HG02943 (cell line): Measurements from ENCODE around the gene PPP1R3G.

ENCODE experiments used
- ATAC-seq: cut with Tn5 transposase; IDR thresholded peaks from one replicate; pipeline ENCODE4 v1.9.1; 2021; ENCODE audit warnings: mild to moderate bottlenecking, low read depth, moderate library complexity; ENCODE audit not compliant: unreplicated experiment

Gene PPP1R3G

DNA sequence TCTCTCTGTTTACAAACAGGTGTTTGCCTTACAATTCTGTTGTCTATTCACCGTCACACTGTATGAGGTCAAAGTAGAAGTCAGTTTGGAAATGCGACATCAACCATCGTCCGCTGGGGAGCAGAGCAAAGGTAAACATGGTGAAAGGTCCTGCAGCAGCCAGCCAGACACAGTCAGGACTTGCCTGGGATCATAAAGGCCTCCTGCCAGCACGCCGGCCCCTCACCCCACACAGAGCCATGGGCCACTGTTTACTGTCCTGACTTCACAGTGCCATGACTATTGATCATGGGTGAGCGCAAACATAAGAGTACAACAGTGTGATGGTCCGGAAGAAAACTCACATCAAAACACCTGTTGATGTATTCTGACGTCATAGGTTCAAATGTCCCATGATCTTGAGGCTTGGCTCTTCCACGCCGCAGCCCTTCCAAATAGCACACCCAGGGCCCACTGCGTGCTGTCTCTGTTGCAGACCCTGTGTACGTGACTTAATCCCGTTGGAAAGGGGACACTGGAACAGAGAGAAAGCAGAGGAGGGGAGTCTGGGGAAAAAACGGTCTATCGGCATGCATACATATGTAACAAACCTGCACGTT, 16.9 kb upstream of the PPP1R3G start:
- ATAC-seq = no peak

- ATAC-seq = no peak
These were observed 13.9 kb upstream of the PPP1R3G start for GRCh38 chr6:5071216-5071615.

- no peak for ATAC-seq
These were observed 12.7 kb upstream of the PPP1R3G start for GRCh38 chr6:5072440-5072839.

DNA sequence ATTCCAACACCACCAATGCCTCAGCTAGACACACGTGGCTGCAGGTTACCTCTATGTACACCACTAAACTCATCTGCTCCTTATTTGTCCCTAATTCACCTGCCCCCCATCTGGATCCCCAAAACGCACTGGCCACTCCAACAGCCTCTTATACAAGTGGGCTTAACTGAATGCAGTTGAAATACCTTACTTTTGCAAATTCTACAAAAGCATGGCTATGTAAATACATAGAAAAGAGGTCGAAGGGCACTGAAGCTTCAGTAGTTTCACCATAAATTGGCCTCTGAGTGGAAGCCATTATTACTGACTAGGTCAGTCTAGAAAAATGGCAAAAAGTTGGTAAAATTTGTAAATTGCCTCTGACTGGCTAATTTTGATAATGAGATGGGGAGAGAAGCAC, 11.1 kb upstream of the PPP1R3G start:
- ATAC-seq = no peak

GRCh38 chr6:5076931-5077330, 8.2 kb upstream of the PPP1R3G start:
- ATAC-seq = no peak

- peak; percentile 71 for ATAC-seq
These were observed 6.9 kb upstream of the PPP1R3G start for GRCh38 chr6:5078121-5078669.

- no peak for ATAC-seq
These were observed 5.4 kb upstream of the PPP1R3G start for GRCh38 chr6:5079692-5080091.

GRCh38 chr6:5080574-5080973, 4.6 kb upstream of the PPP1R3G start:
- no peak for ATAC-seq

DNA sequence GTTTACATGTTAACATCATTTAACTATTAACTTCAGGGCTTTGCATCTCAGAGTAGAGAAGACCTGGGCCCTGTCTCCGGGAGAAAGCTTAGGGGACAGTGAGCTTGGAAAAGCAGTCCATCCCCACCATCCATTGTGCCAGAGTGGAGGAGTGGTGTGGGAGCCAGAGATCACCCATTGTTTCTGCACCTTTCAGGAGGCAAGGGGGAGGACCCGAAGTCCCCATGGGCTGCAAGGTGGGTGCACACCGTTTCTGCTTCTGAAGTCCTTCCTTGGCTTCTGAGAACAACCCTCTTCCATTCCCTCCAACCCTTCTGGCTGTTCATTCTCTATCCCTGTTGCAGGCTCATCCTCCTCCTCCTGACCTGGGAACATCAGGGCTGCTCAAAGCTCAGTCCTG, 4.0 kb upstream of the PPP1R3G start:
- no peak for ATAC-seq

GRCh38 chr6:5081955-5082354, 3.2 kb upstream of the PPP1R3G start:
- no peak for ATAC-seq

- no peak for ATAC-seq
These were observed 2.4 kb upstream of the PPP1R3G start for GRCh38 chr6:5082487-5083306.

DNA sequence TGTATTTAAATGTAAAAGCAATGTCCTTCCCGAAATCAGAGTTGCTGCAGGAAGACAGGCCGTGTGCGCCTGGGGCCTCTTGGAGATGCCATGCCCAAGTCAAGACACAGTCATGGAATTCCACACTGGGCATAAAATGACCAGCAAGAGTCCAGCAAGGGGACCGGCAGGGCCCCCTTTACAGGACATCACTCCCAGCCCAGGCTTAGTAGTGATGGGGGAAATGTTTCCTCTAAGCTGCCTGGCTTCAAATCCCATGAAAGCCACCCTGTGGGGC, 1.9 kb upstream of the PPP1R3G start:
- no peak for ATAC-seq

GRCh38 chr6:5083813-5084359, 1.3 kb upstream of the PPP1R3G start:
- ATAC-seq = no peak

DNA sequence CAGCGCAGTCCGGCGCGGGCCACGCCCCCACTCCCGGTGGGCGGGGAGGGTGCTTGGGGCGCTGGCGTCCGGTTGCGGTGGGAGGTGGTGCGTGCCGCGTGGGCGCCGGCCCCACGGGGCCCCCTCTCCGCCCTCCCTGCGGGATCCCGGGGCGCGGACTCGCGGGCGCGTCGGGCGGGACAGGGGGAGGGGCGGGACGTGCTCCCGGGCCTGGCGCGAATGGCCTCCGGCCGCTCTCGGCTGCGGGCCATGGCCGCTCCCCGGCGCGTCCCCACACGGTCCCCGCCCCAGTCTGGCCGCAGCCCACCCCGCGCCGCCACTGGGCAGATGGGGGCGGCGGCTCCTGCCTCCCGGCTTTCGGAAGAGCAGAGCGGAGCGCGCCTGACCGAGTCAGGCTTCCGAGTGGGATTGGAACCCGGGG, 771 bp upstream of the PPP1R3G start:
- no peak for ATAC-seq

GRCh38 chr6:5085648-5086293, 630 bp downstream of the PPP1R3G start:
- no peak for ATAC-seq

DNA sequence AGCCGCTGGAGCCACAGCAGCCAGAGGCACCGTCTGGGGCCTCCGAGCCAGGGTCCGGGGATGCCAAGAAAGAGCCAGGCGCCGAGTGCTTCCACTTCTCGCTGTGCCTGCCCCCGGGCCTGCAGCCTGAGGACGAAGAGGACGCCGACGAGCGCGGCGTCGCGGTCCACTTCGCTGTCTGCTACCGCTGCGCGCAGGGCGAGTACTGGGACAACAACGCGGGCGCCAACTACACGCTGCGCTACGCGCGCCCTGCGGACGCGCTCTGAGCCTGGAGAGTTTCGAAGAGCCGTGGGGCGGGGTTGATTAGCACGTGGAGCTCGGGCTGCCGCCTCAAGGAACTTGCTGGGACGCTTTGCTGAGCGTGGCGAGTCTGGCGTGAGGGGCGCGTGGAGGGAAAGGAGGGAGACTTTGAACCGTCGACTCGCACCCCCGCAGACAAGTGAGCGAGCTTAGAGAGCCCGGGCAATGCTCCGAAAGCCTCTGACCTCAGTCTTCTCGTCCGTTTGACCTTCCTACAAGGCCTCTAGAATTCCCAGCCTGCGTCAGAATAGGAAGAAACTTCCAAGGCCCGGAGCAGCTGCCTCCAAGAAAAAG, 1.3 kb downstream of the PPP1R3G start:
- no peak for ATAC-seq

DNA sequence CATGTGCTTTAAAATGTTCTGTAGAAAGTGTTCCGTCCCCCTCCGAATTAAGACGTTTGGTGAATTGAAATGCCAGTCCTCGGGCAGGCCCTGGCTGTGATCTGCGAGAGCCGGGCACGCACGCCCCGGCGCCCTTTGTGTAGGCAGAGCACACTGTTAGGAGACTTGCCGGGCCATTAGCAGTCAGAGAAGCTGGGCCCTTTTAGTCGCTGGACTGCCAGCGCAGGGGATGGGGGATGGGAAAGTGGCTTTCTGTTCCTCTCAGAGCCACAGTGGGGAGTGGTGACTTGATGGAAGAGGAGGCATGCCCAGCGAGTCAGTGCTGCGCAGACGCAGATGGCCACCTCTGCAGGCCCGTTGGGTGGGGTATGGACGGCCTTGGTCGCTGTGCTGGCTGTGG, 2.2 kb downstream of the PPP1R3G start:
- ATAC-seq = no peak

GRCh38 chr6:5088780-5089179, 3.6 kb downstream of the PPP1R3G start:
- no peak for ATAC-seq

GRCh38 chr6:5089481-5090438, 4.6 kb downstream of the PPP1R3G start:
- ATAC-seq = no peak

- no peak for ATAC-seq
These were observed 5.5 kb downstream of the PPP1R3G start for GRCh38 chr6:5090603-5091002.
